Measurements from ENCODE around the gene FLNC. TPM values are rescaled to one million over a fixed set of nuclear protein-coding genes. Genes with fewer than 3 reads are reported as not detected.
A peak's percentile ranks its signal among the peaks of the same experiment; 100 is the strongest.

FLNC gene
- total RNA-seq, 1 experiment from 2014 or later: 8.0 TPM

- CTCF ChIA-PET: interaction anchor here (0.7 to 1.1 kb wide), 5 partner anchors 10 to 107 kb away, joined by 3 to 4 read pairs (median 3); partner anchors contain the start of gene KCP
- H3K9me3 Mint-ChIP-seq: no peaks in the 10 kb centered on the region
- ATAC-seq (peak; percentile 77), DNase-seq (ENCODE audit: low spot score) (no peak)
- peaks cover 8% of the 10 kb centered on the region for H3K4me1 Mint-ChIP-seq
- H3K36me3 Mint-ChIP-seq: peaks cover 34% of the 10 kb centered on the region
- no peak overlapping the region for H3K4me3 Mint-ChIP-seq
- POLR2A ChIA-PET: interaction anchor here (0.5 to 1.4 kb wide), 2 partner anchors 12 to 229 kb away, joined by 3 to 6 read pairs; no protein-coding TSS in a partner anchor
- no peaks in the 10 kb centered on the region for H3K27me3 Mint-ChIP-seq (ENCODE audit: low read depth)
- TF ChIP-seq CDX4 (CRISPR knock-in tag; IDR thresholded peaks at IDR 0.05; ENCODE audit: borderline replicate concordance) (no peak), GTF2I (CRISPR knock-in tag; conservative IDR thresholded peaks at IDR 0.05) (no peak), TEAD4 (CRISPR knock-in tag; IDR thresholded peaks at IDR 0.05) (no peak), MLX (CRISPR knock-in tag; IDR thresholded peaks at IDR 0.05) (no peak), MXD4 (CRISPR knock-in tag; IDR thresholded peaks at IDR 0.05; ENCODE audit: borderline replicate concordance) (no peak), TEAD1 (CRISPR knock-in tag; IDR thresholded peaks at IDR 0.05) (no peak), ETV6 (CRISPR knock-in tag; IDR thresholded peaks at IDR 0.05) (no peak), ERG (CRISPR knock-in tag; IDR thresholded peaks at IDR 0.05) (no peak), SMAD4 (CRISPR knock-in tag; IDR thresholded peaks at IDR 0.05) (no peak), CREB1 (CRISPR knock-in tag; IDR thresholded peaks at IDR 0.05) (no peak), ZNF396 (CRISPR knock-in tag; IDR thresholded peaks at IDR 0.05; ENCODE audit: borderline replicate concordance) (no peak)
- TF ChIP-seq, protein P1, sequence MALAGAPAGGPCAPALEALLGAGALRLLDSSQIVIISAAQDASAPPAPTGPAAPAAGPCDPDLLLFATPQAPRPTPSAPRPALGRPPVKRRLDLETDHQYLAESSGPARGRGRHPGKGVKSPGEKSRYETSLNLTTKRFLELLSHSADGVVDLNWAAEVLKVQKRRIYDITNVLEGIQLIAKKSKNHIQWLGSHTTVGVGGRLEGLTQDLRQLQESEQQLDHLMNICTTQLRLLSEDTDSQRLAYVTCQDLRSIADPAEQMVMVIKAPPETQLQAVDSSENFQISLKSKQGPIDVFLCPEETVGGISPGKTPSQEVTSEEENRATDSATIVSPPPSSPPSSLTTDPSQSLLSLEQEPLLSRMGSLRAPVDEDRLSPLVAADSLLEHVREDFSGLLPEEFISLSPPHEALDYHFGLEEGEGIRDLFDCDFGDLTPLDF (CRISPR knock-in tag; IDR thresholded peaks at IDR 0.05): no peak
- H3K27ac Mint-ChIP-seq: peak overlapping the region; percentile 72
Observed at GRCh38 chr7:128804484-128804883, 25.7 kb upstream of the FLNC start.

- ChIA-PET POLR2A (interaction anchor here (1.4 kb wide), 1 partner anchor 13 kb away, joined by 3 read pairs; no protein-coding TSS in a partner anchor), CTCF (no interaction called here)
- Mint-ChIP-seq H3K4me3 (no peak overlapping the region), H3K4me1 (peaks cover 8% of the 10 kb centered on the region), H3K36me3 (peaks cover 37% of the 10 kb centered on the region), H3K9me3 (no peaks in the 10 kb centered on the region), H3K27me3 (ENCODE audit: low read depth) (no peaks in the 10 kb centered on the region), H3K27ac (peak overlapping the region; percentile 49; the same call in 1 of the 2 replicates)
- DNase-seq (ENCODE audit: low spot score) (no peak), ATAC-seq (no peak)
- TF ChIP-seq ATF1 (CRISPR knock-in tag; IDR thresholded peaks at IDR 0.05) (no peak), TEAD1 (CRISPR knock-in tag; IDR thresholded peaks at IDR 0.05) (no peak), ATF3 (CRISPR knock-in tag; conservative IDR thresholded peaks at IDR 0.05) (no peak), ZNF532 (CRISPR knock-in tag; IDR thresholded peaks at IDR 0.05; ENCODE audit: borderline replicate concordance) (no peak), FOXK1 (CRISPR knock-in tag; IDR thresholded peaks at IDR 0.05) (no peak), ZNF232 (CRISPR knock-in tag; IDR thresholded peaks at IDR 0.05) (no peak), FOXP1 (CRISPR knock-in tag; IDR thresholded peaks at IDR 0.05; ENCODE audit: borderline replicate concordance) (no peak), SP1 (CRISPR knock-in tag; conservative IDR thresholded peaks at IDR 0.05) (no peak)
- TF ChIP-seq, protein P2, sequence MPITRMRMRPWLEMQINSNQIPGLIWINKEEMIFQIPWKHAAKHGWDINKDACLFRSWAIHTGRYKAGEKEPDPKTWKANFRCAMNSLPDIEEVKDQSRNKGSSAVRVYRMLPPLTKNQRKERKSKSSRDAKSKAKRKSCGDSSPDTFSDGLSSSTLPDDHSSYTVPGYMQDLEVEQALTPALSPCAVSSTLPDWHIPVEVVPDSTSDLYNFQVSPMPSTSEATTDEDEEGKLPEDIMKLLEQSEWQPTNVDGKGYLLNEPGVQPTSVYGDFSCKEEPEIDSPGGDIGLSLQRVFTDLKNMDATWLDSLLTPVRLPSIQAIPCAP (CRISPR knock-in tag; IDR thresholded peaks at IDR 0.05): no peak
- TF ChIP-seq, protein P3, sequence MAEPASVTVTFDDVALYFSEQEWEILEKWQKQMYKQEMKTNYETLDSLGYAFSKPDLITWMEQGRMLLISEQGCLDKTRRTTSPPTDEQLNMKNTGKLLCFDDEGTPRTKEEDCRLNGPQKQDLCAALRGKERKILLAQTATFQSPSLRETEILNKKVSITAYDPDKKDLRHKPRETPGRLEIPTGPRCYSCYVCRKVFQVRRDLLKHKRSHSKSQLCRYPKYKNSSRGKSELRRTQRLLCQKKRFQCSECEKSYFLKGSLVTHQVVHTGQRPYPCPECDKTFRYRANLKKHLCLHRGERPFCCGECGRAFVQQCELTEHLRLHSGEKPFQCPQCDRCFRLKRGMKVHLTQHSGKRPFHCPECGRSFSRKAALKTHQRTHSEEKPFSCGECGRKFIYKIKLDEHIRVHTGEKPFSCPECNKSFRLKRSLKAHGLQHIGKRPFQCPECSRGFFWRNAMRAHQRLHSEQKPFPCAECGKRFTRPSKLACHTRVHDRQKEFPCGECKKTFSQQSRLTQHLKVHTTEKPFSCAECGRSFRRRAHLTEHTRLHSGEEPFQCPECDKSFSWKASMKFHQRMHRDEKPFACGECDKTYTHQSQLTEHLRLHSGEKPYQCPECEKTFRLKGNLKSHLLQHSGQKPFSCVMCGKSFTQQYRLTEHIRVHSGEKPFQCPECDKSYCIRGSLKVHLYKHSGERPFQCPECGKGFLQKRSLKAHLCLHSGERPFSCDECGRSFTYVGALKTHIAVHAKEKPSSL (CRISPR knock-in tag; conservative IDR thresholded peaks at IDR 0.05): no peak
- TF ChIP-seq, protein P4, sequence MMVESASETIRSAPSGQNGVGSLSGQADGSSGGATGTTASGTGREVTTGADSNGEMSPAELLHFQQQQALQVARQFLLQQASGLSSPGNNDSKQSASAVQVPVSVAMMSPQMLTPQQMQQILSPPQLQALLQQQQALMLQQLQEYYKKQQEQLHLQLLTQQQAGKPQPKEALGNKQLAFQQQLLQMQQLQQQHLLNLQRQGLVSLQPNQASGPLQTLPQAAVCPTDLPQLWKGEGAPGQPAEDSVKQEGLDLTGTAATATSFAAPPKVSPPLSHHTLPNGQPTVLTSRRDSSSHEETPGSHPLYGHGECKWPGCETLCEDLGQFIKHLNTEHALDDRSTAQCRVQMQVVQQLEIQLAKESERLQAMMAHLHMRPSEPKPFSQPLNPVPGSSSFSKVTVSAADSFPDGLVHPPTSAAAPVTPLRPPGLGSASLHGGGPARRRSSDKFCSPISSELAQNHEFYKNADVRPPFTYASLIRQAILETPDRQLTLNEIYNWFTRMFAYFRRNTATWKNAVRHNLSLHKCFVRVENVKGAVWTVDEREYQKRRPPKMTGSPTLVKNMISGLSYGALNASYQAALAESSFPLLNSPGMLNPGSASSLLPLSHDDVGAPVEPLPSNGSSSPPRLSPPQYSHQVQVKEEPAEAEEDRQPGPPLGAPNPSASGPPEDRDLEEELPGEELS (CRISPR knock-in tag; IDR thresholded peaks at IDR 0.05): no peak
Observed at GRCh38 chr7:128805225-128805624, 25.0 kb upstream of the FLNC start.

Data from WTC11 (cell line).